Left lung (tissue), 10 donors: ENCODE results near the gene SLC6A11. TPM values are rescaled to one million over a fixed set of nuclear protein-coding genes. Genes with fewer than 3 reads are reported as not detected.

ENCODE experiments used
- ATAC-seq: fragments of 200-7000 bp; cut with Tn5 transposase; one replicate; pipeline ENCODE4 v1.9.1; 2020; ENCODE audit warnings: moderate library complexity
- DNase-seq, 4 donors: peaks; one replicate each; pipeline ENCODE4 v3.0.0-alpha.2; 2013 to 2020
- H3K27ac ChIP-seq, 2 donors: fragments of 200-600 bp; sonication (generic) in 1 of 2; one replicate each; pipeline versions ENCODE4 v1.5.0 to v1.8.0; 2020 to 2021
- H3K27me3 ChIP-seq, 2 donors: fragments of 200-600 bp; sonication (generic) in 1 of 2; one replicate each; pipeline versions ENCODE4 v1.5.0 to v1.8.0; 2020 to 2021
- H3K36me3 ChIP-seq, 2 donors: fragments of 200-600 bp; sonication (generic) in 1 of 2; one replicate each; pipeline versions ENCODE4 v1.5.0 to v1.8.0; 2020 to 2021
- H3K4me1 ChIP-seq, 2 donors: fragments of 200-600 bp; one replicate each; pipeline ENCODE4 v1.8.0; 2021
- H3K4me3 ChIP-seq, 2 donors: fragments of 200-600 bp; sonication (generic) in 1 of 2; one replicate each; pipeline versions ENCODE4 v1.5.0 to v1.8.0; 2020 to 2021; ENCODE audit warnings: mild to moderate bottlenecking in 1 of 2
- H3K9me3 ChIP-seq, 2 donors: fragments of 200-600 bp; sonication (generic) in 1 of 2; one replicate each; pipeline versions ENCODE4 v1.5.0 to v1.8.0; 2020 to 2021
- intact Hi-C, 2 donors: fragments of 100-400 bp; cut with DNase I; formaldehyde crosslinking; loops; one replicate each; pipeline versions ENCODE4 v1.11.2 to v1.14.2; 2022
- polyA plus RNA-seq, 6 donors: library from polyadenylated mRNA; unstranded; fragments of 120-200 nt; gene quantifications; one replicate each; pipeline ENCODE4 v1.2.1, GENCODE V29; 2013; ENCODE audit not compliant: insufficient read length in 6 of 6
- total RNA-seq, 2 donors: library from RNA; stranded (reverse); fragmentation: NEBNext Ultra II Directional; extraction: Animal tissue kit (Norgen Biotek cat#: 25700); gene quantifications; one replicate each; pipeline ENCODE4 v1.2.1, GENCODE V29; 2021
- TF ChIP-seq, protein P1 (sequence below), 2 donors: fragments of 200-600 bp; sonication (generic) in 1 of 2; IDR thresholded peaks; one replicate each; pipeline versions ENCODE4 v1.5.0 to v1.8.0; 2021; ENCODE audit warnings: antibody characterized with exemption in 2 of 2
- donor health status: DM: no; HTN: yes; CAD: no.
- donor health status: DM: no; HTN: no; CAD: no.

The SLC6A11 gene
- total and polyA plus RNA-seq, 8 donors: 0.07 to 0.31 (median 0.18) TPM; not detected in 2

DNA sequence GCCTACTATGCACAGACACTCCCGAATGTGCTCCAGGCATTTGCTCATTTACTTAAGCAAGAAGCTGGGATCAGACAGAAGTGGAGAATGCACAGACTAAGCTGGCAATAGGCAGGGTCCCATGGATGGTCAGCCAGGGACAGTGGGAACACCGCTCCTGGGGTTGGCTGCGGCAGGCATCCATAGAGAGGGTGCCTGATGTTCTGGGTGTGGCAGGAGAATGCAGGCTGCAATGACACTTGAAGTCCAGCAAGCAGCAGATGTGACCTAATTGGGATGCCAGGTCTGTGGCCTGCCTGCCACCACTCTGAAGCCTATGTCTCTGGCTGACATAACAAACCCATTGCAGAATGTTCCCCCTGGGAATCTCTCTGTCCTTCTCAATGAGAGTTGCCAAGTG is 40.2 kb upstream of the SLC6A11 start:
- H3K27me3 ChIP-seq: peaks cover 0 to 55% of the 10 kb centered on the region in 2 donors
- TF ChIP-seq, protein P1, sequence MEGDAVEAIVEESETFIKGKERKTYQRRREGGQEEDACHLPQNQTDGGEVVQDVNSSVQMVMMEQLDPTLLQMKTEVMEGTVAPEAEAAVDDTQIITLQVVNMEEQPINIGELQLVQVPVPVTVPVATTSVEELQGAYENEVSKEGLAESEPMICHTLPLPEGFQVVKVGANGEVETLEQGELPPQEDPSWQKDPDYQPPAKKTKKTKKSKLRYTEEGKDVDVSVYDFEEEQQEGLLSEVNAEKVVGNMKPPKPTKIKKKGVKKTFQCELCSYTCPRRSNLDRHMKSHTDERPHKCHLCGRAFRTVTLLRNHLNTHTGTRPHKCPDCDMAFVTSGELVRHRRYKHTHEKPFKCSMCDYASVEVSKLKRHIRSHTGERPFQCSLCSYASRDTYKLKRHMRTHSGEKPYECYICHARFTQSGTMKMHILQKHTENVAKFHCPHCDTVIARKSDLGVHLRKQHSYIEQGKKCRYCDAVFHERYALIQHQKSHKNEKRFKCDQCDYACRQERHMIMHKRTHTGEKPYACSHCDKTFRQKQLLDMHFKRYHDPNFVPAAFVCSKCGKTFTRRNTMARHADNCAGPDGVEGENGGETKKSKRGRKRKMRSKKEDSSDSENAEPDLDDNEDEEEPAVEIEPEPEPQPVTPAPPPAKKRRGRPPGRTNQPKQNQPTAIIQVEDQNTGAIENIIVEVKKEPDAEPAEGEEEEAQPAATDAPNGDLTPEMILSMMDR (IDR thresholded peaks at IDR 0.05): no peak
- no peaks in the 10 kb centered on the region for H3K4me1 ChIP-seq
- H3K27ac ChIP-seq: no peak overlapping the region
- no peak overlapping the region for H3K4me3 ChIP-seq
- no peaks in the 10 kb centered on the region for H3K9me3 ChIP-seq
- DNase-seq (no peak), ATAC-seq (no peak)
- intact Hi-C loops: no loop called here
- H3K36me3 ChIP-seq: no peaks in the 10 kb centered on the region

DNA sequence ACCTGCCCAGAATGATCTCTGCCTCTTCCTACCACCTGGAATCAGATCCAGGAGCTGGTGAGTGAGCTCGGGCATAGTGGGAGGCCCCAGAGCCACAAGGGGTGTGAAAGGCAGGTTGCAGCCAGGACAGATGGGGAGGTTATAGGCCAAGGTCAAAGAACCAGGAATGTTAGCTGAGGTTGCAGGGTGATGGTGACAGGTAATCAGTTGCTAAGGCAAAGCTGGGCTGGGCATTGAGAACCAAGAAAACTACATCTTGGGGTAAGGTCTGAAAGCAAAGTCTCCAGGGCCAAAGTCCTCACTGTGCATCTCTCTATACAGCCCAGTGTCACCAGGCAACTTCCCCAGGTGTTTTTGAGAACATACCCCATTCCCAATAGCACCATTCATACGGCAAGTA is 38.4 kb upstream of the SLC6A11 start:
- no peaks in the 10 kb centered on the region for H3K36me3 ChIP-seq
- H3K27me3 ChIP-seq: peaks cover 0 to 37% of the 10 kb centered on the region in 2 donors
- no peaks in the 10 kb centered on the region for H3K9me3 ChIP-seq
- intact Hi-C loops: no loop called here
- DNase-seq: no peak
- no peak for ATAC-seq
- H3K27ac ChIP-seq: no peak overlapping the region
- no peaks in the 10 kb centered on the region for H3K4me1 ChIP-seq
- TF ChIP-seq, protein P1 (IDR thresholded peaks at IDR 0.05): no peak
- no peak overlapping the region for H3K4me3 ChIP-seq

DNA sequence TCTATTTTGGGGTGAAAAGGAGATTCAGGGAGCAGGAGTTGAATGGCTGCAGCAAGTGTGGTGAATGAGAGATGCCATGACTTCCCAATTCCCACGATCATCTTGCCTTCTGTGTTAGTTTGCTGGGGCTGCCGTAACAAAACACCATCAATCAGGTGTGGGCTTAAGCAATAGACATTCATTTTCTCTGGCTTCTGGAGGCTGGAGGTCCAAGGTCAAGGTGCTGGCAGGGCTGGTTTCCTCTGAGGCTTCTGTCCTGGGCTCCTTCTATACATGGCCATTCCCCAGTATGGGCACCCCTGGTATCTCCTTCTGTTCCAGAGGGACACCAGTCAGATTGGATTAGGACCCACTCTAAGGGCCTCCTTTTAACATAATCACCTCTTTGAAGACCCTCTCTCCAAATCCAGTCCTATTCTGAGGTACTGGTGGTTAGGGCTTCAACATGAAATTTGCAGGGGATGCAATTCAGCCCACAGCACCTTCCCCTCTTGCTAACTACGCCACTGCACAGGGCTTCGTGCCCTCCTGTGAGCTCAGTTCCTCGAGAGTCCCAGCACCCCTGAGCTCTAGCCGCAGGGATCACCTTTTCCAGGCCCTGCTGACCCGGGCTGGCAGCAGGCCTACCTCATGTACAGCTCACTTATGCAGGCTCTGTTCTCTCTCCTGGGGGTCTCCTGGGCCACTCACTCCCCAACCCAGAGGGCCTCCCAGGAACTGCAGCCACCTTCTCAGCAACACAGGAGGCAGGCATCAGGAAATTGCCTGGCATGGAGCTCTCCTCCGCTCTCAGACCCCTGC is 37.3 kb upstream of the SLC6A11 start:
- no peaks in the 10 kb centered on the region for H3K9me3 ChIP-seq

DNA sequence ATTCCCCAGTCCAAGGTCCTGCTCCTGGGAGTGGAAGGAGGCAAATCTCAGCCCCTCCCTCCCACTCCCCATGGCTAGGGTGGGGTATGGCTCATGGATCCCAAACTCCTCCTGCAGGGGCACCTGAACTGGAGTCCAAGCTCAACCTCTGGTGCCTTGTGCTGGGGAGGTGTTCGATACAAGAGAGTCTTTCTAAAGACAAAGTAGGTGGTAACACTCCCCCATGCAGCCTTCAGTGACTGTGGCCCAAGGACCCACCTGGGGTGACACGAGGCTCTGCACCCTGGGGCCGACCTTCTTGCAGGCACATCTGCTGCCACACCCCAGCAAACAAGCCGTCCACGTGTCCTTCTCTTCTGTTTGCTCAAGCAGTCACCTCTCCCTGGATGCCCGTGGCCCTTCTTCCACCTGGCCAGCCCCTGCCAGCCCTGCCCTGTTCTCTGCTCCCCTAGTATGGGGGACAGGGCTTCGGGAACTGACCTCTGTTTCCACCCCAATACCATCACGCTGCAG is 36.7 kb upstream of the SLC6A11 start:
- Histone ChIP-seq H3K27ac (no peak overlapping the region), H3K4me3 (no peak overlapping the region), H3K36me3 (no peaks in the 10 kb centered on the region), H3K9me3 (no peaks in the 10 kb centered on the region), H3K27me3 (peaks cover 0 to 25% of the 10 kb centered on the region in 2 donors), H3K4me1 (no peaks in the 10 kb centered on the region)
- ATAC-seq (no peak), DNase-seq (no peak)
- intact Hi-C loops: no loop called here
- TF ChIP-seq, protein P1 (IDR thresholded peaks at IDR 0.05): no peak

More for the DNA sequence above, 37.3 kb upstream of the SLC6A11 start:
- intact Hi-C loops: no loop called here
- TF ChIP-seq, protein P1 (IDR thresholded peaks at IDR 0.05): no peak
- no peak for DNase-seq
- Histone ChIP-seq H3K4me3 (no peak overlapping the region), H3K4me1 (no peaks in the 10 kb centered on the region), H3K36me3 (no peaks in the 10 kb centered on the region), H3K27me3 (peaks cover 0 to 32% of the 10 kb centered on the region in 2 donors), H3K27ac (no peak overlapping the region)
- no peak for ATAC-seq

DNA sequence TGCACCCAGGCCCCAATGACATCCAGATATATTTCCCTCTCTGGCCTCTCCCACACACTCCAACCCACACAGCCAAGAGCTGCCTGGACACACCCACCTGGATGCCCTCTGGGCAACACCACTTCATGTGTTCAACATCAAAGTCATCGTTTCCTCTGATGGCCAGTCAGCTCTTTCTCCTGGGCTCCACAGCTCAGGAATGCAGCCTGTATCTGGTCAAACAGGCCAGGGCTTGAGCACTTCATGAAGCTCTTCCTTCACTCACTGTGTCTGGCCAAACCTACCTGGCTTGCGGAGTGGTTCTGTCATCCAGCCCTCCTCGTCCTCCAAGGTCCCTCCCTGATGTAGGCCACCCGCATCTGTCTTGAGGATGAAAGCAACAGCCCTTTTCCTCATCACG is 35.8 kb upstream of the SLC6A11 start:
- intact Hi-C loops: no loop called here
- Histone ChIP-seq H3K4me3 (no peak overlapping the region), H3K27ac (no peak overlapping the region), H3K36me3 (no peaks in the 10 kb centered on the region), H3K27me3 (peaks cover 0 to 19% of the 10 kb centered on the region in 2 donors), H3K9me3 (no peaks in the 10 kb centered on the region), H3K4me1 (no peaks in the 10 kb centered on the region)
- DNase-seq (no peak), ATAC-seq (no peak)
- TF ChIP-seq, protein P1 (IDR thresholded peaks at IDR 0.05): no peak
